NOMO-1 (cell line): ENCODE data around the gene SLC34A3.
A peak's percentile ranks its signal among the peaks of the same experiment; 100 is the strongest.

Experiments
- DNase-seq, 2 experiments: peaks; one replicate each; lab custom pipeline; 2025; ENCODE audit not compliant: unreplicated experiment in 2 of 2; lab: John Stamatoyannopoulos, UW

Gene SLC34A3

GRCh38 chr9:137195525-137196220, 35.0 kb upstream of the SLC34A3 start:
- no peak for DNase-seq

GRCh38 chr9:137198051-137198901, 32.4 kb upstream of the SLC34A3 start:
- DNase-seq: no peak

DNA sequence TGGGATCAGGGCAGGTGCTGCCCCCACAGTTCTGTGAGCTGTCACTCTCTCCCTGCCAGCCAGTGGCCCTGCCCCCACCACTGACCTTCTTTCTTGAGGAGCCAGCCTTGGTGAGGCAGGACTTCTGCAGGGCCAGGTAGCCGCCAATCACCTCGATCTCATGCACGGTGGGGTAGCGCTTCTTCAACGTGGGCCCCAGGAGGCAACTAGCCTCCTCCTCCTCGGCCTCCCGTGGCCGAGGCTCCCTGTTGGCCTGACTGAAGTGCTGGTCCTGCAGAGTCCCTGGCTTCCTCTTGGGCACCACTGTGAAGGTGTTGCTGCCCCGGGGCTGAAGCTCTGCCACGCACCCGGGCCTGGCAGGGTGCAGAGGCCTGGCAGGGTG, 31.8 kb upstream of the SLC34A3 start:
- no peak for DNase-seq

DNA sequence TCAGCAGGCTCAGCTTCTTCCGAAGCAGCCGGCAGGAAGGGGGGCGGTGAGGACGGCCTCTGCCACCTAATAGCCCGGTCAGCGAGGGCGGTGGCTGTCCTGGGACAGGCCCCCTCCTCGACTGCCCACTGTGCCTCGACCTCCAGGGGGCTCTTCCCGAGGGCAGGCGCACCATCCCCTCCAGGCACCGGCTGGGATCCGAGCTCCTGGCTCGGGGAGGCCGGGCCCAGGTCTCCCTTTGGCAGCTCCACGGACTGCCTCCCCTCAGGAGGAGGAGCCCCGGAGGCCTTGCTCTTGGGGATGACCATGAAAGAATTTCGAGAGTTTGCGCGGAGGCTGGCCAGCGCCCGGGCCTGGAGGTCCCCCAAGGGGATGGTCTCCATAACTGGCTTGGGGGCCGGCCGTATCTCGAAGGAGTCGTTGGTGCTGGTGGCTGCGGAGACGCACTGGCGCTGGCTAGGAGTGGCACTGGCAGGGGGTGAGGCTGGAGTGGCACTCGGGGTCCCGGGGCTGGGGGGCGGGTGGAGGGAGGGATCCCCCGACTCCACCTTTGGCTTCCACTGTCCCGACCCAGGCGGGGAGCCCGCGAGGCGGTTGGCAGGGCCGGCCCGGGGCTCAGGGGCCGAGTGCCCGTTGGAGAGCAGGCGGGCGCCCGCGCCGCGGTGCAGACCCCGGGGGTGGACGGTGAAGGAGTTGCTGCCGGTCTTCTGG, 31.1 kb upstream of the SLC34A3 start:
- no peak for DNase-seq

DNA sequence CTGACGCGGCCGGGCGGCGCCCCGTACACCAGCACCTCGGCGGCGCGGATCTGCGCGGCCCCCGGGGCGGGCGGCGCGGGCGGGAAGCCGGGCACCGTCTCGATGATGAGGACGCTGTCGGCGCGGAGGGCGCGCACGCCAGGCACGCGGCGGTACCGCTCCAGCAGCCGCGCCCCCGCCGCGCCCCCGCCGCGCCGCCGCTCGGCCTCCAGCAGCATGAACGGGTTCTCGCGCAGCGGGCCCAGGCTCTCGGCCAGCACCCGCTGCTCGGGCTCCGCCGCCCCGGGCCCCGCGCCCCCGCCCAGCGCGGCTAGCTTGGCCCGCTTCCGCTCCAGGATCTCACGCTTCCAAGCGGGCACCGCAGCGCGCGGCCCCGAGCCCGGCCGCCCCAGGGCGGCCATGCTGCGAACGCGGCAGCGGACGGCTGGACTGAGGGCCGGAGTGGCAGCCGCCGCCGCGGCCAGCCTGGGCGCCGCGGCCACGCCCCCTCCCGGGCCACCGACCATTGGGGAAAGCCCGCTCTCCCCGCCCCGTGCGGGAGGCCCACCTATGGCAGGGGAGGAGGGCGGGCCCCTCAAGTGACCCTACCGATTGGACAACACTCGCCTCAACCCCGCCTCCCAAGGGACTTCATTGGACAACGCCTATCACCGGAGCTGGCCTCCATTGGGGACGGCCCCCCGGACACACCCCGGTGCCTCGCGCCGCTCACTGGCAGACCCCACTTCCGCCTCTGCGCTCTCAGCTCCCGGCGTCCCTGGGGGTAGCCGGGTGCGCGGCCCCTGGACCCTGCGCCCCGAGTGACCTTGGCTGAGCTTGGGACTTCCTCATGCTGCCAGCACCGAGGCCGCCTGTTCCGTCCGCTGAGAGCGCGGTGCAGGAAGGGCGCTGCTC, 30.1 kb upstream of the SLC34A3 start, which contains the start of gene TPRN:
TPRN (minus strand) TSS at position 431 of the 894 bp plus-strand sequence; CDS start at position 401, 30 bp downstream.
- peak; percentile 100 for DNase-seq

- no peak for DNase-seq
Measured at GRCh38 chr9:137201205-137201868, 29.4 kb upstream of the SLC34A3 start.

GRCh38 chr9:137202966-137203365, 27.7 kb upstream of the SLC34A3 start:
- DNase-seq: no peak

DNA sequence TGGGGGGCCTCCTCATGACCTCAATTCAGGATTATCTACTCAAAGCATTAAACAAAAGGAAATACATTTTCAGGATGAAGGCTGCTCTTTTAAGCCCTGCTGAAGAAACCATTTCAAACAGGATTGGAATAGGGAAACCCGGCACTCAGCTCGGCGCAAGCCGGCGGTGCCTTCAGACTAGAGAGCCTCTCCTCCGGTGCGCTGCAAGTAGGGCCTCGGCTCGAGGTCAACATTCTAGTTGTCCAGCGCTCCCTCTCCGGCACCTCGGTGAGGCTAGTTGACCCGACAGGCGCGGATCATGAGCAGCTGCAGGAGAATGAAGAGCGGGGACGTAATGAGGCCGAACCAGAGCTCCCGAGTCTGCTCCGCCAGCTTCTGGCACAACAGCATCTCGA, 26.0 kb upstream of the SLC34A3 start:
- DNase-seq: no peak

GRCh38 chr9:137205126-137206069, 25.3 kb upstream of the SLC34A3 start, which contains the start of the genes NDOR1 and TMEM203:
Gene NDOR1, plus strand, starts transcription at chr9:137205700. Its CDS starts 78 bp downstream, at chr9:137205778.
Gene TMEM203, minus strand, starts transcription at chr9:137205648. Its CDS starts 234 bp downstream, at chr9:137205414.
- DNase-seq: peak; percentile 89 to 92

- DNase-seq: no peak
Measured at GRCh38 chr9:137206602-137207001, 24.1 kb upstream of the SLC34A3 start.

GRCh38 chr9:137211532-137211931, 19.2 kb upstream of the SLC34A3 start:
- no peak for DNase-seq

DNA sequence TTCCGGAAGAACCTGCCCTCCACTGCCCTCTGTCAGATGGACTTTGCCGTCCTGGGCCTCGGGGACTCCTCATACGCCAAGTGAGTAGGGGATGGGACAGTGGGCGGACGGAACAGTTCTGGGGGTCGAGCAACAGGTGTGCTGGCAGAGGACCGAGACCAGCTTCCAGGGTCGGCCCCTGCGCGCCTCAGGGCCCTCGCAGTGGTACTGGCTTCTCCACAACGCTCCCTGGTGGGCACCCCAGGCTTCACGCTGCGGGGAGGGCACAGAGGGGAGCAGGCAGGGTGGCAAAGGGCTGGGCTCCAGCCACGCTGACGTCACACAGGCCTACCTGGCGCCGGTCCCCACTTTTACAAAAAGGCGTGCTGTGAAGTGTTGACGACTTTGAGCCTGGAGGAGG, 18.2 kb upstream of the SLC34A3 start:
- no peak for DNase-seq

GRCh38 chr9:137213160-137214060, 17.3 kb upstream of the SLC34A3 start:
- no peak for DNase-seq

DNA sequence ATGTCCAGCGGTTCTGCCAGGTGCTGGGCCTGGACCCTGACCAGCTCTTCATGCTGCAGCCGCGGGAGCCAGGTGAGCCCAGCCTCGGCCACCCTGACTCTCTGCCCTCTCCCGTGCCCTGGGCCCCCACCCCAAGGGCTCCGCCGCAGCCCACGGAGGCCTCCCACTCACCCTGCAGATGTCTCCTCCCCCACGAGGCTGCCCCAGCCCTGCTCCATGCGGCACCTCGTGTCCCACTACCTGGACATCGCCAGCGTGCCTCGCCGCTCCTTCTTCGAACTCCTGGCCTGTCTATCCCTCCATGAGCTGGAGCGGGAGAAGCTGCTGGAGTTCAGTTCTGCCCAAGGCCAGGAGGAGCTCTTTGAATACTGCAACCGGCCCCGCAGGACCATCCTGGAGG, 16.1 kb upstream of the SLC34A3 start:
- no peak for DNase-seq

DNA sequence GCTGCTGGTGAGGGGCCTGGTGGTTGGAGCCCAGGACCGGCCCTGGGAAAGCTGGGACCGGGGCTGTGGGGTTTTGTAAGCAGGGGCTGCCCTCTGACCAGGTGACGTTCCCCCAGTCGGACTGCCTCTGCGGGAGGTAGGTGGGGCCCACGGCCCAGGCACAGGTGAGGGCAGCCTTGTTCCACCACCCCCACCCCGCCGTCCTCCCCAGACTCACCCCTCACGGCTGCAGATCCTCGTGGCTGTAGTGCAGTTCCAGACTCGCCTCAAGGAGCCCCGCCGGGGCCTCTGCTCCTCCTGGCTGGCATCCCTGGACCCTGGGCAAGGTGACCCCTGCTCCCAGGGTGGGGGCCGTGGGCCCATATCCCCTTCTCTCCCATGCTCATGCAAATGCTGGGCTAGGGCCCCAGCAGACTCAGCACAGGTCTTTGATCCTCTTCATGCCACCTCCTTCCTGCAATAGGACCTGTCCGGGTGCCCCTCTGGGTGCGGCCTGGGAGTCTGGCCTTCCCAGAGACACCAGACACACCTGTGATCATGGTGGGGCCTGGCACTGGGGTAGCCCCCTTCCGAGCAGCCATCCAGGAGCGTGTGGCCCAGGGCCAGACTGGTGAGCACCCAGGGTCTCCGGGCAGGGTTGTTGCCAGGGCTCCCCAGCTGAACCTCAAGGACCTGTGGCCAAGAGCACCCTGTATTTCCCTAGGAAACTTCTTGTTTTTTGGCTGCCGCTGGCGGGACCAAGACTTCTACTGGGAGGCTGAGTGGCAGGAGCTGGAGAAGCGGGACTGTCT, 15.3 kb upstream of the SLC34A3 start:
- DNase-seq: no peak

DNA sequence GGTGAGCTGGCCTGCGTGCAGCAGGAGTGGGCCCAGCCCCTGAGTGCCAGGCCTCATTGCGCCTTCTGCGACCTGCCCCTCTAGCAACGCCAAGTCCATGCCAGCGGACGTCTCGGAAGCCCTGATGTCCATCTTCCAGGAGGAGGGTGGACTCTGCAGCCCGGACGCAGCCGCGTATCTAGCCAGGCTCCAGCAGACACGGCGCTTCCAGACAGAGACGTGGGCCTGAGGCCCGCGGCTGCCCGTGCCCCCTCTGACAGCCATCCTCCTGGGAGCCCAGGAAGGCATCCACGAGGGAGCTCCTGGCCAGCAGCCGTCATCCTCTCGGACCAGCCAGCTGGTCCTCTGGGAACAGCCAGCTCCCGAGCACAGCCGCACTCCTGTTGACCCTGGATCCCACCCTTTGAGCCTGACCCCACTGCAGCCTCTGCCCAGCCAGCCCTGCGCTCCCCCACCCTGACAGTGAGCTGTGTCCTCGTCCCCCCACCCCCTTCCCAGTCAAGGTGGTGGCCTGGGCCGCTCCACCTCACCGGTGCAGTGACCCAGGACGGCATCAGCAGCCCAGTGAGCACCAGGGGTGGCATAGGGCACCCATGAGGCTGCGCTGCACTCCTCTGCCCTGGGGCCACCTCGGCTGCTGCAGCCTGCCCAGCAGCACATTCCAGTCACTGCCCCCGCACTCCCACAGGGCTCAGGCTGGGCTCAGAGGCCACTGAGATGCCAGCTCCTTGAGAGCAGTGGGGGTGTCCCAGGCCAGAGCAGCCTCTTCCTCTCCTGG, 14.3 kb upstream of the SLC34A3 start:
- no peak for DNase-seq
